Stimulated activated CD8-positive, alpha-beta memory T cell treated with anti-CD3 and anti-CD28 coated beads, Interleukin-4, amount 100 ng/mL, for 48 hours (primary cell): Measurements from ENCODE around the gene PHETA2.
A peak's percentile ranks its signal among the peaks of the same experiment; 100 is the strongest.
"Not testable (repeated sequence)": the region's sequence is repeated elsewhere in the genome, so short reads cannot be mapped to it uniquely, and the experiment has no call there.

Source experiments
- DNase-seq: peaks from one replicate; pipeline ENCODE4 v3.0.0-alpha.2; 2020

PHETA2 gene

DNA sequence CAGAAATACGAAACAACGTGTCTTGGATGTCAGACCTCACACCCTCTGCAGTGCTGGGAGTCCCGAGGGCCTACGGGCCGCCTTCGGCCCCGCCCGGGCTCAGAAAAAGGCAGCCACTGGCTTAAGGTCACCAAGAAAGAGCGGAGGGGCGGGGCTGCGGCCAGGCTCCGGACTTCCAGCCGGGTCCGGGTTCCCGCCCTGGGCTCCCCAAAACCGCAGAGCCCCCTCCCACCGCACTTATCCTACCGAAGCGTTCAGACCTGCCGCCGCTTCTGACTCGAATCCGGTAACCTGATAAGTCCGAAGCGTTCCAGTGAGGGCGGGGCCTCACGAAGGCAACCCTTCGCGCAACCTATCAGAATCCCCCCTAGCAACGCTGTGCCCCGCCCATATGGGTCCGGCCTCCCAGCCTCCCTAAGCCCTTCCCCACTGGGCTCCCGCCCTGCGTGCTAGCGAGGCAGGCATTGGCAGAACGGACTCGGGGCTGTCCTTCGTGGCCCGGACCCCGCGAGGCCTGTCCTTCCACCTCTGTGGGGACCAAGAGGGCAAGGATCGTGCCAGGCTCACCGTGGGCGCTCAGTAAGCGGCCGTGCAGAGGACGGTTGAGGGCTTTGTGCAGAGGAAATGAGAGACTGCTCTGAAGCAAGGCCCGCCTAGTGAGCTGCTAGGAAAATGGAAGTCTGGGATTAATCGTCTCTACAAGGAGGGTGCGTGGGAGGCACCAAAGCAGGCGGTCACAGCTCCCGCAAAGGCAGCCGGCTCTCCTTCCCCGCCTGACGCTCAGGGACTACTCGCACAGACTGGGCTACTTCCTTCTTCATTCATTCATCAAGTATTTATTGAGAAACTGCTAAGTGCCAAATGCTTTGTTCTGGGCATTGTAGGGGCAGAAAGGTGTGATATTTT is 3.3 kb upstream of the PHETA2 start, which contains the start of gene NAGA:
NAGA (minus strand) TSS at position 296 of the 906 bp plus-strand sequence. CDS start 515 bp downstream, outside the sequence.
- DNase-seq: peak; percentile 95

DNA sequence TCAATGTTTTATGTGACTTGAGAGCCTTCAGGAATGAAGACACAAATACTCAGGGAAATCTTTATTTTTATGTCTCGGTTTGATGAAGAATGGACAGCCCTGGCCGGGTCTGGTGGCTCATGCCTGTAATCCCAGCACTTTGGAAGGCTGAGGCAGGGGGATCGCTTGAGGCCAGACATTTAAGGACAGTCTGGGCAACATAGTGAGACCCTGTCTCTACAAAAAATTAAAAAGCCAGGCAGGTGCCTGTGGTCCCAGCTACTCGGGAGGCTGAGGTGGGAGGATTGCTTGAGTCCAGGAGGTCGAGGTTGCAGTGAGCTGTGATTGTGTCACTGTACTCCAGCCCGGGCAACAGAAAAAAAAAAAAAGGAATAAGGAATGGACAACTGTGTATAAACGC is 2.5 kb upstream of the PHETA2 start:
- not testable (repeated sequence) for DNase-seq

DNA sequence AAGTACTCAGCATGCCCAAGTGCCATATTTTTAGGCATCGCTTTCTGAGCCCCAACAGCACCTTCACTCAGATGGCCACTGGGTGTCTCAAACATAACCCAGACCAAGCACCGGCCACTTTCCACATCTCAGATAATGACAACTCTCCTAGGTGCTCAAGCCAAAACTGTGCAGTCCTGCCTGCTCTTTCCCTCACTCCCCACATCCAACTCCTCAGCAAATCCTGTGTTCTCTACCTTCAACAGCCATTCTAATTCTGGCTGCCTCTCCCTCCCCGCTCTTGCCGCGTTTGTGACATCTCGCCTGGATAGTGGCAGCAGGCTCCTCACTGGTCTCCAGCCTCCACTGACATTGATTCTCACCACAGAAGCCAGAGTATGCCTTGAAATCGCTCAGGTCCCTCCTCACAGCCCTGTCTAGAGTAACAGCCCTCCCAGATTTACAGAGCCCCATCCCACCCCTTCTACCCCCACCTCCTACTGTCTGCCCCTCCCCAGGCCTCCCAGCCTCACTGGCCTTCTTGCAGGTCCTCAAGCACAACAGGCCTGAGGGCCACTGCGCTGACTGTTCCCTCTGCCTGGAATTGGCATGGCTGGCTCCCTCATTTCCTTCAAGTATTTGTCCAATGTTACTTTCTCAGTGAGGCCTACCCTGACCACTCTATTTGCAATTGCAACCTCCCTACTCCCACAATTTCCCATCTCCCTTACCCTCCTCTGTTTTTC is 1.3 kb upstream of the PHETA2 start:
- no peak for DNase-seq

DNA sequence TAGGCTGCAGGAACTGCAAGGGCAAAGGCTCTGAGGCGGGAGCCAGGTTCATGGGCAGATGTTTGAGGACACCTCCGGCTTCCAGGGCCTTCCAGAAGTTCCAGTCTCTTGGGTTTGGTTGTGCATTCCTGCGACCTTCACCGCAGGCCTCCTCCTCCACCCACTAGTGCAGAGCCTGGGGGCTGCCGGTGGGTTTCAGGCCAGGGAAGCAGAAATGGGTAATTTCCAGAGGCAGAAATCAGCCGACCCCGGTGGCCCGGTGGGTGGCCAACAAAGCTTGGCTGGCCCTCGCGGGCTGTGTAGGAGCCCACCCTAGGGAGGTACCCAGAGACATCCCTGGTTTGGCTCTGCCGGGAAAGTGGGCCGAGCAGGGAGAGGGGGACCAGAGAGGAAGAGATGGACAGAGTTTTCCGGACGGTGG is 417 bp upstream of the PHETA2 start:
- no peak for DNase-seq

DNA sequence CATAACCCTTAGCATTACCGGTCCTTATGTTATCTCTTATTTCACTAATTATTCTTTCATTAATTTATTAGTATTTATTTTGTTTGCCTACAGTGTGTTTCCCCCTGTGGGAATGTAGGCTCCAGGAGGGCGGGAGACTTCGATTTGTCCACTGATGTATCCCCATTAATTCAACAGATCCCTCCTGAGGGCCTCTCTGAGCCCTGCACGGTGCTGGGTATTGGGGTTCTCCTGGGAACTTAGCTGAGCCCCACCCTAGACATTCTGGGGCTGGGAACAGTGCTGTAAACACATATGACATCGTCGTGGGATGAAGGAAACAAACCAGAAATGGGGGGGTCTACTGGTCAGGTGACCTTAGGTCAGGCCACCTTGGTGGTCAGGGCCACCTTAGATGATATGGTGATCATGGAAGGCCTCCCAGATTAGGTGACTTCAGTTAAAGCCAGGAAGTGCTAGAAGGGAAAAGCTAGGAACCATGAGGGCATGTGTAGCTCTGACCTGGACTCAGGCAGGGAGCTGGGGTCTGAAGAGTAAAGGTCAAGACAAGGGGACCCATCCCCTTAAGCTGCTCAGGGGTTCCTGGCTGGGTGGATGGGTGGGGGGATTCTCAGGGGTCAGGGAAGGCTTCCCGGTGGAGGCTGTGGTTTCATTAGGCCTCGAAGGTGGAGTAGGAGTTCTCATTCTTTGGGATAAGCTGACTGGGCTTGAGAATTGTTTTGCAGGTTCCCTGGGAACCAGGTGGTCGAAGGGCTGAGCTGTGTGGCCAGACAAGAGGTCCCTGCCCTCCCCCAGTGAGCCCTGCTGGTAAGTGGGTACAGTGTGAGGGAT is 1.0 kb downstream of the PHETA2 start:
- no peak for DNase-seq

DNA sequence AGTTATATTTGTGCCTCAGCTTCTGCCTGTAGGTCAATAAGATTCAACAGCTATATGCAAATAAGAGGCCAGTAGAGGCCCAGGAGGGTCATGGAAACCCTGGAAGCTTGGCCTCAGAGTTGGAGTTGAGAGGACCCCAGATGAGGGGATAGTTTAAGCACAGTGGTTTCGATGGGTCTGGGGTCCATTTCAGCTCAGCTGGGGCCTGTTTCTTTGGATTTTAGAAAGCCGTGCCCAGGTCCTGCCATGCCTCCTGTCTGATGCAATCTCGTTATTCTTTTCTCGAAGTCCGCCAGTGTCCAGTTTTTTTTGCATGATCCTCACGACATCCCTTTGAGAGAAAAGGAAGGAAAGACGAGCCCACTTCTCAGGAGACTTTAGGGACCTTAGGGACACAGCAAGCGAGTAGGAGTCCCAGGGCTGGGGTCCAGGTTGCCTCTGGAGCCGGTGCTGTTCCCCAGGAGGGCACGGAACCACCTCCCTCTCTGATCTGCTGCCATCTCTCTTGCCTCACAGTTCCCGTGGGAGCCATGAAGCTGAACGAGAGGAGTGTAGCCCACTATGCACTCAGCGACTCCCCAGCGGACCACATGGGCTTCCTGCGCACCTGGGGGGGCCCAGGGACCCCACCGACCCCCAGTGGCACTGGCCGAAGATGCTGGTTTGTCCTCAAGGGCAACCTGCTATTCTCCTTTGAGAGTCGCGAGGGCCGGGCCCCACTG is 2.9 kb downstream of the PHETA2 start:
- no peak for DNase-seq

DNA sequence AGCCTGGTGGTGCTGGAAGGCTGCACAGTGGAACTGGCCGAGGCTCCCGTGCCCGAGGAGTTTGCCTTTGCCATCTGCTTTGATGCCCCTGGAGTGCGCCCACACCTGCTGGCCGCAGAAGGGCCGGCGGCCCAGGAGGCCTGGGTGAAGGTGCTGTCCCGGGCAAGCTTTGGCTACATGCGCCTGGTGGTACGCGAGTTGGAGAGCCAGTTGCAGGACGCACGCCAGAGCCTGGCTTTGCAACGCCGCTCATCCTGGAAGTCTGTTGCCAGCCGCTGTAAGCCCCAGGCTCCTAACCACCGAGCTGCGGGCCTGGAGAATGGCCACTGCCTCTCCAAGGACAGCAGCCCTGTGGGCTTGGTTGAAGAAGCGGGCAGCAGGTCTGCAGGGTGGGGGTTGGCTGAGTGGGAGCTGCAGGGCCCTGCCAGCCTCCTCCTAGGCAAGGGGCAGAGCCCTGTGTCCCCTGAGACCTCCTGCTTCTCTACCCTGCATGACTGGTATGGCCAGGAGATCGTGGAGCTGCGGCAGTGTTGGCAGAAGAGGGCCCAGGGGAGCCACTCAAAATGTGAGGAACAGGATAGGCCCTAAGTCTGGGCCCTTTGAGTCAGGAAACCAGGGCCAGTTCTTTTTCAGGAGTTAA is 3.6 kb downstream of the PHETA2 start:
- DNase-seq: no peak

DNA sequence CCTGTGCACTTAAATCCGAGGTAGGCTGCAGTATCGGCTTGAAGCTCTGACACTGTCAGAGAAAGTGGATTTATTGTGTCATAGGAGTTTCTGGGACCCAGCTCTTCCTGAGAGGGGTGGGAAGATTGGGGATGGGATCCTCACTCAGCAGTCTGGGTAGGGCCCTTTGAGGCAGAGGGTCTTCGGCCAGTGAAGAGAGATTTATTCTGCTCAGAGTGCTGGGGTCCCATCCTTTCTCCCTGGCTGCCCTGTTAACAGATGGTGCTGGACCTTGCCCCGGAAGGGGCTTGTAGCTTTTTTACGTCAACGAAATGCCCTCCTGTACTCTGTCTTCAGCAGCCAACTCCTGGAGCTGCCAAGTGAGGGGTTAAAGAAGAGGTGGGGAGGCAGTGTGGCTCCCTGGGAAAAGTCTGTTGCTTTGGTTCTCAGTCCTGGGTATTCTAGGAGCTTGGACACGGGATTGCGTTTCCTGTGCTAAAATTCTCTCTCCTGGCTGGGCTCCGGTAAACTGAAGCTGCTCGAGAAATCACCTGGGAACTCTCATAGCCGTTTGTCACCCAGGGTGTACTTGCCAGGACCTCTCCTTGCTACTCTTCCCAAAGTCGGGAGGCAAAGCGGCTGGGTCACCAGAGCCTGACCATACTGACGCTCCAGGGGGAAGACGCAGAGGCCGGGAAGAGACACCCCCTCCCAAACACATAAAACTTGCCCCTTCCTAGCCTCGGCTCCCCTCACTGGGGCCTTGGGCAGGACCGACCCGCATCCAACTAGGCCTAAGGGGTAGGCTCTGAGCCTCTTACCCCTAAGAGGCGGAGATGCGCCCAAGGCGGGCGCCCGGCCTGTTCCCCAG is 4.6 kb downstream of the PHETA2 start:
- DNase-seq: no peak

DNA sequence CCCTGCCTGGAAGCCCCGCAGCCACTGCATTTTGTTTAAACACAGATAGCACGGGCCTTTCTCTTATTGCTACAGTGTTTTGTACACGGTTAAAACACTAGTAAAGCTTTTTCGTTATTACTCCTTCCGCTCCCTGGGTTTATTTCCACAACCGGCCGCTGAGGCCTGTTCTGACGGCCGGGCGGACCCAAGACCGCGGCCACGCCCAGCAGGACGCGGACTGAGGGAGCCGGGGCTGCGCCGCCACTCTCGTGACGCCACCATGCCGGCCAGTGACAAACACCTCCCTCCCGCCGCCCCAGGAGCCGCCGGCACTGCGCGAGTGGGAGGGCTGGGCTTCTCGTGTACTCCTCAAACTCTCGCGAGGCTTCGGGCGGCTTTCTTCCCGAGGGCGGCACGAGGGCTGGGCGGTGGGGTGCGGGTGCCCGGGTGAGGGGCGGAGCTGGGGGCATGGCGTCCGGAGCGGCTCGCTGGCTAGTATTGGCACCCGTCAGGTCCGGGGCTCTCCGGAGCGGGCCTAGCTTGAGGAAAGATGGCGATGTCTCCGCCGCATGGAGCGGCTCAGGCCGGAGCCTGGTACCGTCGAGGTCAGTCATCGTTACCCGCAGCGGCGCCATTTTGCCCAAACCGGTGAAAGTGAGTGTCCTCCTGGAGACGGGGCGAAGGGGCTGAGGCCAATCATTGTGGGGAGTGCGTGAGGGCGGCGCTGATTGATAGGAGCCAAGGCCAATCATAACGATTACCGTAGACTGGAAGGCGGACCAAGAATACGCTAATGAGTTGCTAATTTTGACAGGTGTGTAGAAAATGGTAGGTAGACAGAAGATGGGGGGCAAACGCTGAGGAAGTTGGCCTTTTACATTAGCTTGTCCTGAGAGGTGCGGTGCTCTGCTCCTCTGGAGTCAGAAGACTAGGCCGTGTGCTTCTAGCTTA is 5.5 kb downstream of the PHETA2 start, which contains the start of gene SMDT1:
SMDT1 (plus strand) TSS at position 382 of the 933 bp plus-strand sequence; CDS start at position 451, 69 bp downstream.
- peak; percentile 98 for DNase-seq

DNA sequence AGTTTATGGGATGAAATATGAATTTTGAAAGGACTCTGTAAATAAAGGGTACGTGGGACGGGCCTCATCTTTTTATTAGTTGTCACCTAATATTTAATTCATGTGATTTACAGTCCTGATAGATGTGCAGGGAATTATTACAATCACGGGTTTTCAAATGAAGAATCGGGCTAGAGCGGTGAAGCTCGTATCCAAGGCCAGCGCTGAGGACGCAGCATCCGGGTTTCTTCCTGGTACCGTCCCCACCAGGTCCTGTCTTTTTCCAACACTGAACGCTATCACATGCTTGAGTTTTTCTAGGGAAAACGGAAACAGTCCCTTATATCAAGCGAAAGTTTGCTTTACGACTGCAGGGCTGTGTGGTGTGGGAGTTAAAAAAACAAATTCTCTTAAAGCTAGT is 6.2 kb downstream of the PHETA2 start:
- DNase-seq: no peak

DNA sequence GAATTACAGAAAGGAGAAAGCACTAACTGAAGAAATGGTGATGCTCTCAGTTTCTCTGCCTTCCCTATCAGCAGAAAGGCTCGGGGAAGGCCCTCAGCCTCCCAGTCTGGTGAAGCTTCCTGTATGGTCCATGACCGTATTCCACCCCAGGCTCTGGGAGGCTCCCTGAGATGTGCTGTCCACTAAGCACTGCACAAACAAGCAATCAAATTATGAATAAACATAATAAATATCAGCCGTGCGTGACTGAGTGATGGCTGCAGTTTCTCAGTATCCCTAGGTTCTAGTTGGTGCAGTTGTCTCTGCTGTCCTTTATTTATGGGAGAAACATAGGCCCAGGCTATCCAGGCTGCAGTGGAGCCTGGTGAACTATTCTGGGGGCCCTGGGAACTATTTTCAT is 9.1 kb downstream of the PHETA2 start:
- DNase-seq: no peak

DNA sequence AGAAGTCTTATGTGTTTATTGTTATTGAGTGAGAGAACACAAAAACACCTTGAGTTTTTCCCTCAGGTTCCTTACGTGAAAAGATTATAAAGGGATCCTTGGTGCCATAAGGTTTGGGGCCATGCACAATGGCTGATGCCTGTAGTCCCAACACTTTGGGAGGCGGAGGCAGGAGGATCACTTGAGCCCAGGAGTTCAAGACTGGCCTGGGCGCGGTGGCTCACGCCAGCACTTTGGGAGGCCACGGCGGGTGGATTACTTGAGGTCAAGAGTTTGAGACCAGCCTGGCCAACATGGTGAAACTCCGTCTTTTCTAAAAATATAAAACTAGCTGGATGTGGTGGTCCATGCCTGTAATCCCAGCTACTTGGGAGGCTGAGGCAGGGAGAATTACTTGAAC is 10.8 kb downstream of the PHETA2 start:
- DNase-seq: no peak

DNA sequence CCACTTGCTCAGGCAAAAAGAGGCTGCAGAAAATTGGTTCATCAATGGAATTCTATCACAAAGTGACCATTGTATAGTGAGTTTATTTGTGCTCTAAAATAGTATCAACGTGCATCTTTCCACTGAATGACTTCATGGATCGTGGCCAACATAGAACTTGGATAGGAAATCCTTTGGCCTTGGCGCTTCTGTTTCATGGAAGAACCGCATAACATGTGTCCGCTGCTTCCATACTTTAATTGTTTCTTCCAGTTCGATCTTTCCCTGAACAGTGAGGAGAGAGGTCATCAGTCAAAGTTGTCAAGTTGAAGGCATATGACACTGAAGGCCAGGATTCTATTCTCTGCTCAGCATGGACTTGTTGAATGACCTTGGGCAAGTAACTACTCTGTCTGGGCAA is 12.0 kb downstream of the PHETA2 start:
- DNase-seq: no peak

DNA sequence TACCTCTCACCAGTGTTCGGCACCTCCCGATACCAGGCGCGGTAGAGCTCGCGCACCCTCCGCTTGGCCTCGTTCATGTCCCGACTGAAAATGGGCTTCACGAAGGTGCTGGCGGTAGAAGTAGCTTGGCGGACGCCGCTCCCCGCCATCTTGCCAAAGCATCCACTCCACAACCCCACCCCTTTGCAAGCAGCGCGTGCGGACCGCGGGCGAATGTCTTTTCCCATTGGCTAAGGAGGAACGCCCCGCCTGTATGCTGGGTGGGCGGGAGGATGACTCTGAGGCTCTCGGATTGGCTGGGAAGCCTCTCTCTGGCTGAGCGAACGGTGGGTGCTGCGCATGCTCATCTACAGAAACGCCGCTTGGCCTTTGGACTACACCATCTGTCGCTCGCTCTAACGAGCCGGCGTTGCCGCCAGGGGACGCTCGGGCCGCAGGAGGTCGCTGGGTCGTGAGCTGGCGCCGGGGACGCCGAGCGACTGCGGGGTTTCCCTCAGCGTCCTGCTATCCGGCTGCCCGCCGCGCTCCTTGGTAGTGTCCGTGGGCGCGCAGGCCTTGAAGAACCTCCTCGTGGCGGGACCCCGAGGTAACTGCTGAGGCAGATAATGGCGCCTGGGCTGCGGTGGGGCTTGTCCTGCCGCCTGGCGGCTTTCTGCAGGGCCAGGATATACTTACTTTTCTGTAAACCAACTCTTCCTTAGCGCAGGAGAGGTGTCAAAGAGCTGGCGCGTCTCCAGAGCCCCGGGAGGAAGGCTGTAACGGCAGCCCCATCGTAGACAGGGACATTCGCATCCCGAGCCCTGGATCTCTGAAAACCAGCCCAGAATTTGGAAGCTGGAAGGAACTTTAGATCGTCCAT is 16.8 kb downstream of the PHETA2 start, which contains the start of gene NDUFA6:
NDUFA6 (minus strand) TSS at position 177 of the 859 bp plus-strand sequence; CDS start at position 149, 28 bp downstream.
- peak; percentile 98 for DNase-seq

DNA sequence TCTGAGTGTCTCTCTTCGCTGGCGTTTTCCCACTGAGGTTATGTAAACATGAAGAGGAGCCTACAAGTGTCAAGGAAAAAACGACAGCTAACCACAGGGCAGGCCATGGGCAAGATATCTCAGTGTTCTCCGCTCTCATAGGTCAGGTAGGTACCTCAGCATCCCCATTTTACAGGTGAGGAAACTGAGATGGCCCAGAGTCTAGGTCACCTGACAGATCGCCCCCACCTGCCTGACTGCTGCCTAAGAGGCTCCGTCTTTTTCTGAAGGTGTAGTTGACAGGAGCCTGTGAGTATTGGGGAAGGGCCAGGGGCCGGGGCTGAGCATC is 17.4 kb downstream of the PHETA2 start:
- DNase-seq: no peak

DNA sequence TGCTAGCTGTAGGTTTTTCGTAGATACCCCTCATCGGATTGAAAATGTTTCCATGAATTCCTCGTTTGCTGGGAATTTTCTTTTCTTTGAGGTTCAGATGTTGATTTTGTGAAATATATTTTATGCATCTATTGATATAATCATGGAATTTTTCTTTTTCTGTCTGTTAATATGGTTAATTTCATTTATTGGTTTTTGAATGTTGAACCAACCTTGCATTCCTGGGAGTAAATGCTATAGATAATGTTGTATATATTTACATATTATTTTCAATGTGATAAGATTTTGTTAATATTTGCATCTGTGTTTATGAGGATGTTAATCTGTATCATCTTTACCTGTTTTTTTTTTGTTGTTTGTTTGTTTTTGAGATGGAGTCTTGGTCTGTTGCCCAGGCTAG is 27.2 kb downstream of the PHETA2 start:
- DNase-seq: no peak

DNA sequence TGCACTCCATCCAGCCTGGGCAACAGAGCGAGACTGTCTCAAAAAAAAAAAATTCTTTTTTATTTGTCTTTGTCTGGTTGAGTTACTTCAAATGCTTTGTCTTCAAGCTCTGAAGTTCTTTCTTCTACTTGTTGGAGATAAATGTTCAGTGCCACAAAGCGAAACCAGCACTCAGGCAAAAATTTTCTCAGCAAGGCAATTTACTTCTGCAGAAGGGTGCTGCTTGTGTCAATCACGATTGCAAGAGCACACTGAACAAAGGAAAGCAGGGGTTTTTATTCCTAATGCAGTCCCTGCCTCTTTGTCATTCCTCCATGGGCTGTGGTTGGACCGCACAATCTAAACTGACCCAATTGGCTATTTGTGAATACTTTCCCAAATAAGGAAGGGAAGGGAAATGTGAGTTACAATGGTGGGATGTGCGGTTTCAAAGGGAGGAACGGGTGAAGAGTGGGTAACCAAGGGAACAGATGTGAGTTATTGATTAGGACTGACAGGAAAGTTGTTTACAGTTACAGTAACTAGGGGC is 30.3 kb downstream of the PHETA2 start:
- not testable (repeated sequence) for DNase-seq

DNA sequence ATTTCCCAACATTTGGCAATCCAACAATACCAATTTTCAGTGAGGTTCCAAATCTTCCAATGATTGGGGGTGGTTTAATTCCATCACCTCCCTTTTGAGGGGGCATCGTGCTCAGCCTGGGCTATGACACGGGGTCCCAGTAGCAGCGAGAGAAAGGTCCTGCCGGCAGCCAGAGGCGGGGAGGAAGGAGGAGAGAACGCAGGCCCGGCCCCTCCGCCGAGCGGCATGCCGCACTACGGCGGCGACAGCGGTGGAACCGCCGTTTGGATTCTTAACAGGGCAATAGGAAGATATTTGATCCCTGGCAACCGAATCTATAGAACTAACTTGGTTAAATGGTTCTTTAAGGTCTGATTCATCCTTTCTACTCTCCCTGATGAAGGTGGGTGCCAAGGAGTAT is 34.8 kb downstream of the PHETA2 start:
- DNase-seq: no peak
